GM12878 (cell line): Measurements from ENCODE around the gene PLEKHA1. TPM values are rescaled to one million over a fixed set of nuclear protein-coding genes. Genes with fewer than 3 reads are reported as not detected.

Source experiments
- ATAC-seq: fragments of 200-7000 bp; cut with Tn5 transposase; 3 replicates; pipeline ENCODE4 v1.9.1; 2020; ENCODE audit warnings: mild to moderate bottlenecking, moderate library complexity
- BruUV-seq: library from RNA; stranded (reverse); fragments of 400-500 nt; replicated peaks from 2 replicates; lab custom pipeline; 2021; lab: Mats Ljungman, UMichigan
- CTCF ChIA-PET: fragments of 300-600 bp; sonication (Branson Sonifier 250); formaldehyde crosslinking; extraction: SDS; loops from one replicate; lab custom pipeline; 2021; ENCODE audit warnings: inconsistent platforms; lab: Yijun Ruan, JAX
- POLR2A ChIA-PET: fragments of 350-600 bp; formaldehyde crosslinking; extraction: SDS; loops from one replicate; lab custom pipeline; 2021; ENCODE audit warnings: inconsistent platforms; lab: Charles Lee
- RAD21 ChIA-PET: fragments of 300-600 bp; sonication (Branson Sonifier 250); formaldehyde crosslinking; loops from one replicate; lab custom pipeline; 2023; ENCODE audit warnings: antibody characterized with exemption; ENCODE audit not compliant: unreplicated experiment; lab: Charles Lee
- SMC1A ChIA-PET: fragments of 300-600 bp; sonication (Branson Sonifier 250); formaldehyde crosslinking; loops from one replicate; lab custom pipeline; 2023; ENCODE audit not compliant: unreplicated experiment, uncharacterized antibody; lab: Charles Lee
- DNase-seq: peaks from one replicate; pipeline ENCODE4 v3.0.0-alpha.2; 2011; ENCODE audit warnings: low read depth, low spot score
- FAIRE-seq: peaks from 3 replicates; lab custom pipeline; 2011; peaks lifted over from hg19 to GRCh38; lab: Jason Lieb, UNC
- H2AFZ ChIP-seq: 2 replicates; pipeline ENCODE4 v1.6.0; 2011; ENCODE audit warnings: low read depth, low read length, control low read depth; ENCODE audit not compliant: control insufficient read depth
- H3K27ac ChIP-seq: 2 replicates; pipeline ENCODE4 v1.5.1; 2011; ENCODE audit warnings: control low read depth; ENCODE audit not compliant: control insufficient read depth, insufficient read depth
- H3K27me3 ChIP-seq, 2 experiments: replicated peaks in 1 of 2; 2 replicates each; pipeline versions ENCODE4 v1.6.0 to v1.6.1; 2011; ENCODE audit warnings: low read length in 1 of 2; ENCODE audit not compliant: control insufficient read depth in 2 of 2, insufficient read depth in 2 of 2
- H3K36me3 ChIP-seq, 2 experiments: 2 replicates each; pipeline ENCODE4 v1.5.1; 2011; ENCODE audit warnings: low read length in 1 of 2; ENCODE audit not compliant: control insufficient read depth in 2 of 2, insufficient read depth in 2 of 2
- H3K4me1 ChIP-seq: 2 replicates; pipeline ENCODE4 v1.6.1; 2011; ENCODE audit warnings: mild to moderate bottlenecking, low read length, moderate library complexity, mixed read lengths; ENCODE audit not compliant: control insufficient read depth, insufficient read depth
- H3K4me2 ChIP-seq: 2 replicates; pipeline ENCODE4 v1.6.0; 2011; ENCODE audit warnings: control low read depth; ENCODE audit not compliant: control insufficient read depth, insufficient read depth
- H3K4me3 ChIP-seq: fragments of 200-600 bp; sonication (generic); 2 replicates; pipeline ENCODE4 v1.5.1; 2016
- H3K79me2 ChIP-seq: 2 replicates; pipeline ENCODE4 v1.6.0; 2011; ENCODE audit warnings: low read length; ENCODE audit not compliant: control insufficient read depth, insufficient read depth
- H3K9ac ChIP-seq: 2 replicates; pipeline ENCODE4 v1.8.0; 2011; ENCODE audit warnings: low read length, control low read depth, mixed read lengths; ENCODE audit not compliant: control insufficient read depth, insufficient read depth
- H3K9me3 ChIP-seq: replicated peaks from 3 replicates; pipeline ENCODE4 v1.5.1; 2011; ENCODE audit warnings: mild to moderate bottlenecking, low read length; ENCODE audit not compliant: control insufficient read depth, insufficient read depth
- H4K20me1 ChIP-seq: 2 replicates; pipeline ENCODE4 v1.6.0; 2011; ENCODE audit not compliant: control insufficient read depth, insufficient read depth
- CEBPB ChIP-seq, 2 experiments: fragments of 150-350 bp in 1 of 2; IDR thresholded peaks; 2 replicates each; pipeline ENCODE4 v1.6.1; 2012 to 2014; ENCODE audit warnings: low read depth in 2 of 2, low read length in 2 of 2, borderline replicate concordance in 1 of 2, inconsistent platforms in 1 of 2
- FOXK2 ChIP-seq: fragments of 450-650 bp; IDR thresholded peaks from 2 replicates; pipeline ENCODE4 v1.6.1; 2017; ENCODE audit warnings: mild to moderate bottlenecking, moderate library complexity
- GABPA ChIP-seq: IDR thresholded peaks from 2 replicates; pipeline ENCODE4 v1.6.1; 2014; ENCODE audit warnings: antibody characterized with exemption, low read depth, mild to moderate bottlenecking, inconsistent platforms
- MTA2 ChIP-seq: fragments of 450-650 bp; IDR thresholded peaks from 2 replicates; pipeline ENCODE4 v1.6.1; 2016; ENCODE audit warnings: low read depth, mild to moderate bottlenecking, moderate library complexity
- MXI1 ChIP-seq: fragments of 150-350 bp; IDR thresholded peaks from 2 replicates; pipeline ENCODE4 v1.6.1; 2011; ENCODE audit warnings: low read depth, mild to moderate bottlenecking, inconsistent platforms, low read length, improper control_type of control experiment
- NR2F1 ChIP-seq: fragments of 450-650 bp; conservative IDR thresholded peaks from 2 replicates; pipeline ENCODE4 v1.6.1; 2017; ENCODE audit warnings: mild to moderate bottlenecking
- NRF1 ChIP-seq: conservative IDR thresholded peaks from 2 replicates; pipeline ENCODE4 v1.6.1; 2011; ENCODE audit warnings: mild to moderate bottlenecking, low read depth, low read length, improper control_type of control experiment
- RELA ChIP-seq: fragments of 450-650 bp; IDR thresholded peaks from 2 replicates; pipeline ENCODE4 v1.8.0; 2014; ENCODE audit warnings: borderline replicate concordance; ENCODE audit not compliant: partially characterized antibody
- SP1 ChIP-seq: IDR thresholded peaks from one replicate; pipeline ENCODE4 v1.6.1; 2011; ENCODE audit warnings: low read depth, low read length
- WRNIP1 ChIP-seq: IDR thresholded peaks from 2 replicates; pipeline ENCODE4 v1.6.1; 2011; ENCODE audit warnings: low read depth, low read length, improper control_type of control experiment, borderline replicate concordance
- YBX1 ChIP-seq: fragments of 450-650 bp; IDR thresholded peaks from 2 replicates; pipeline ENCODE4 v1.6.1; 2016; ENCODE audit warnings: antibody characterized with exemption
- ZNF24 ChIP-seq: fragments of 450-650 bp; IDR thresholded peaks from 2 replicates; pipeline ENCODE4 v1.6.1; 2017; ENCODE audit warnings: antibody characterized with exemption, mild to moderate bottlenecking
- WGBS: methylation state at CpG from one replicate; pipeline ENCODE4 v1.1.6; 2016; ENCODE audit warnings: low lambda C conversion rate; ENCODE audit not compliant: insufficient replicate concordance, insufficient coverage; ENCODE audit errors: missing lambda C conversion rate; 5-methylcytosine and 5-hydroxymethylcytosine counted together
- in situ Hi-C: fragments of 300-500 bp; cut with MboI; formaldehyde crosslinking; loops from 9 replicates; pipeline ENCODE4 v1.14.3; 2018; ENCODE audit warnings: mixed read lengths
- intact Hi-C: fragments of 100-400 bp; cut with micrococcal nuclease; formaldehyde crosslinking; loops from one replicate; pipeline ENCODE4 v1.14.2; 2022; ENCODE audit not compliant: unreplicated experiment
- polyA plus RNA-seq, 11 experiments: library from polyadenylated mRNA; depleted of rRNA in 4 of 11; unstranded in 6 of 11; stranded (reverse) in 5 of 11; fragments of >200 nt; fragmentation: Nextera tagmentation in 4 of 11; fragmentation: Illumina TruSeq in 1 of 11; extraction: Ambion mirVana in 4 of 11; extraction: Trizol in 1 of 11; gene quantifications; 1 replicate in 1 of 11; 2 replicates in 10 of 11; pipeline versions ENCODE4 v1.2.1 to v1.2.3, GENCODE V29; 2011 to 2016; ENCODE audit warnings: inconsistent platforms in 2 of 11, missing spikeins in 2 of 11, low read depth in 1 of 11
- total RNA-seq, 4 experiments: library from RNA; depleted of rRNA in 3 of 4; stranded (reverse); fragments of >200 nt in 3 of 4; fragmentation: Illumina TruSeq in 1 of 4; extraction: Trizol in 1 of 4; gene quantifications; 2 replicates each; pipeline versions ENCODE4 v1.2.1 to v1.2.3, GENCODE V29; 2013 to 2021
- TF ChIP-seq, protein P1 (sequence below): IDR thresholded peaks from 2 replicates; pipeline ENCODE4 v1.6.1; 2011; ENCODE audit warnings: low read depth, mild to moderate bottlenecking, low read length, moderate library complexity, borderline replicate concordance; ENCODE audit errors: extremely low read depth
- TF ChIP-seq, protein P2 (sequence below): fragments of 450-650 bp; IDR thresholded peaks from 2 replicates; pipeline ENCODE4 v1.6.1; 2018; ENCODE audit warnings: borderline replicate concordance, mild to moderate bottlenecking; ENCODE audit not compliant: partially characterized antibody
- TF ChIP-seq, protein P3 (sequence below): IDR thresholded peaks from 2 replicates; pipeline ENCODE4 v1.6.1; 2012; ENCODE audit warnings: low read depth, low read length, improper control_type of control experiment

The PLEKHA1 gene
- total and polyA plus RNA-seq, 10 of the 15 experiments (the other 5 are each of a cell fraction or from before 2014, with no cell fraction given) = 0.15 to 6.0 (median 0.32) TPM

DNA sequence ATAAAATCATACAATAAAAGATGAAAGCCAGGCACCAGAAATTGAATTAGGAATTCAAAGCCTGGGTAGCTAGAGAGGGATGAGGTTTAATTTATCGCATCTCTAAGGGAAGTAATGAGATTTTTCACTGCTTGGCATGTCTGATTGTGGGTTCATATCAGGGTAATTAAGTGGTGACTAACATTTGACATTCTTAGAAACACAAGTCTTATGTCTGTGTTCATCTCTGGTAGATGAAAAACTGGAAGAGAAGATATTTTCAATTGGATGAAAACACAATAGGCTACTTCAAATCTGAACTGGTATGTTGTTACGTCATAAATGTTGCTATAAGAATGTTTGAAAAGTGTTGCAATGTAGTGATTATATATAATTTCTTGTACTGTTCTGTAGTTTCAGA, 43.2 kb downstream of the PLEKHA1 start:
- H3K27ac ChIP-seq = no peak overlapping the region
- in situ Hi-C loops (no loop called here), intact Hi-C loops (no loop called here)
- ChIA-PET POLR2A (no interaction called here), RAD21 (interaction anchor here (0.6 kb wide), 1 partner anchor 49 kb away, joined by 3 read pairs; no protein-coding TSS in a partner anchor), SMC1A (no interaction called here), CTCF (no interaction called here)
- DNase-seq = no peak
- no peaks in the 10 kb centered on the region for H3K36me3 ChIP-seq
- H3K79me2 ChIP-seq = no peaks in the 10 kb centered on the region
- BruUV-seq = no TSS peak
- no peaks in the 10 kb centered on the region for H4K20me1 ChIP-seq
- WGBS = 86% methylated on average over 2 of the region's 2 CpGs
- H3K27me3 ChIP-seq = no peaks in the 10 kb centered on the region
- TF ChIP-seq MTA2 = no peak
- no peak for TF ChIP-seq GABPA
- no peak for TF ChIP-seq NRF1
- TF ChIP-seq, protein P1, sequence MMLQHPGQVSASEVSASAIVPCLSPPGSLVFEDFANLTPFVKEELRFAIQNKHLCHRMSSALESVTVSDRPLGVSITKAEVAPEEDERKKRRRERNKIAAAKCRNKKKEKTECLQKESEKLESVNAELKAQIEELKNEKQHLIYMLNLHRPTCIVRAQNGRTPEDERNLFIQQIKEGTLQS = no peak
- no peak for TF ChIP-seq NR2F1
- no peak for TF ChIP-seq MXI1
- H3K4me1 ChIP-seq = no peaks in the 10 kb centered on the region
- no peak overlapping the region for H3K4me2 ChIP-seq
- H3K9me3 ChIP-seq = no peaks in the 10 kb centered on the region
- no peak overlapping the region for H3K4me3 ChIP-seq
- H3K9ac ChIP-seq = no peak overlapping the region
- no peak for FAIRE-seq
- no peak overlapping the region for H2AFZ ChIP-seq
- ATAC-seq = no peak

DNA sequence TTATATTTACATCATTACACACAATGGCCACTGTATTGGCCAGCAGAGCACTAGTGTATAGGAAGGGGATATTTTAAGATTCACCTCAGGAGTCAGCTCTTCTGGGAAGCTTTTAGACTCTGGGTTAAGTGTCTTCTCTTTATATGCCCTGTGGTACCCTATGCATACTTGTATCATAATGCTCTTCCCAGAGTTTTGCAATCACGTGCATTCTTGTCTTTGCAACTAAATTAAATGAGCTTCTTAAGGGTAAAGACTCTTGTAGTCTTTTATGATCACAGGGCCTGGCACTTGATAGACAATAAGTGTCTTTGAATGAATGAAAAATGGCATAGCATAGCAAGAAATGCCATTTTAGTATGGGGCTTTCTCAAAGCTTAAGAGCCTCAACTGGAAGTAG, 44.5 kb downstream of the PLEKHA1 start:
- ChIA-PET SMC1A (interaction anchor here (1.0 to 1.1 kb wide), 2 partner anchors 11 to 16 kb away, joined by 4 to 6 read pairs; no protein-coding TSS in a partner anchor), POLR2A (no interaction called here), CTCF (interaction anchor here (0.6 to 2.6 kb wide), 4 partner anchors 11 to 120 kb away, joined by 3 to 12 read pairs (median 4); no protein-coding TSS in a partner anchor), RAD21 (interaction anchor here (1.5 kb wide), 1 partner anchor 76 kb away, joined by 4 read pairs; no protein-coding TSS in a partner anchor)
- intact Hi-C loops (no loop called here), in situ Hi-C loops (no loop called here)
- Histone ChIP-seq H3K4me3 (no peak overlapping the region), H3K4me2 (no peak overlapping the region), H3K4me1 (no peaks in the 10 kb centered on the region), H3K36me3 (no peaks in the 10 kb centered on the region), H3K9me3 (no peaks in the 10 kb centered on the region), H2AFZ (no peak overlapping the region), H3K79me2 (no peaks in the 10 kb centered on the region), H3K9ac (no peak overlapping the region), H3K27ac (no peak overlapping the region), H3K27me3 (no peaks in the 10 kb centered on the region), H4K20me1 (no peaks in the 10 kb centered on the region)
- DNase-seq (no peak), ATAC-seq (no peak), FAIRE-seq (no peak)
- 47% methylated on average over 1 of the region's 1 CpG for WGBS
- TF ChIP-seq ZNF24 = no peak
- no peak for TF ChIP-seq CEBPB (IDR thresholded peaks at IDR 0.05; ENCODE audit: borderline replicate concordance in 1 of 2, low read depth in 2 of 2, low read length in 2 of 2)
- TF ChIP-seq YBX1 = no peak
- no peak for TF ChIP-seq WRNIP1
- TF ChIP-seq, protein P2, sequence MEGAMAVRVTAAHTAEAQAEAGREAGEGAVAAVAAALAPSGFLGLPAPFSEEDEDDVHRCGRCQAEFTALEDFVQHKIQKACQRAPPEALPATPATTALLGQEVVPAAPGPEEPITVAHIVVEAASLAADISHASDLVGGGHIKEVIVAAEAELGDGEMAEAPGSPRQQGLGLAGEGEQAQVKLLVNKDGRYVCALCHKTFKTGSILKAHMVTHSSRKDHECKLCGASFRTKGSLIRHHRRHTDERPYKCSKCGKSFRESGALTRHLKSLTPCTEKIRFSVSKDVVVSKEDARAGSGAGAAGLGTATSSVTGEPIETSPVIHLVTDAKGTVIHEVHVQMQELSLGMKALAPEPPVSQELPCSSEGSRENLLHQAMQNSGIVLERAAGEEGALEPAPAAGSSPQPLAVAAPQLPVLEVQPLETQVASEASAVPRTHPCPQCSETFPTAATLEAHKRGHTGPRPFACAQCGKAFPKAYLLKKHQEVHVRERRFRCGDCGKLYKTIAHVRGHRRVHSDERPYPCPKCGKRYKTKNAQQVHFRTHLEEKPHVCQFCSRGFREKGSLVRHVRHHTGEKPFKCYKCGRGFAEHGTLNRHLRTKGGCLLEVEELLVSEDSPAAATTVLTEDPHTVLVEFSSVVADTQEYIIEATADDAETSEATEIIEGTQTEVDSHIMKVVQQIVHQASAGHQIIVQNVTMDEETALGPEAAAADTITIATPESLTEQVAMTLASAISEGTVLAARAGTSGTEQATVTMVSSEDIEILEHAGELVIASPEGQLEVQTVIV = no peak
- no peak for TF ChIP-seq SP1
- no peak for TF ChIP-seq FOXK2
- no peak for TF ChIP-seq RELA
- TF ChIP-seq, protein P3, sequence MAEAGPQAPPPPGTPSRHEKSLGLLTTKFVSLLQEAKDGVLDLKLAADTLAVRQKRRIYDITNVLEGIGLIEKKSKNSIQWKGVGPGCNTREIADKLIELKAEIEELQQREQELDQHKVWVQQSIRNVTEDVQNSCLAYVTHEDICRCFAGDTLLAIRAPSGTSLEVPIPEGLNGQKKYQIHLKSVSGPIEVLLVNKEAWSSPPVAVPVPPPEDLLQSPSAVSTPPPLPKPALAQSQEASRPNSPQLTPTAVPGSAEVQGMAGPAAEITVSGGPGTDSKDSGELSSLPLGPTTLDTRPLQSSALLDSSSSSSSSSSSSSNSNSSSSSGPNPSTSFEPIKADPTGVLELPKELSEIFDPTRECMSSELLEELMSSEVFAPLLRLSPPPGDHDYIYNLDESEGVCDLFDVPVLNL = no peak
- no TSS peak for BruUV-seq
